CD4-positive, alpha-beta T cell treated with Interleukin-17A for 1 hour (primary cell): ENCODE results near the gene TIFAB.

Experiments used
- DNase-seq: peaks from one replicate; pipeline ENCODE4 v3.0.0-alpha.2; 2020

TIFAB gene

GRCh38 chr5:135422419-135422818 is 29.7 kb downstream of the TIFAB start:
- DNase-seq, result no peak

GRCh38 chr5:135417083-135417482 is 35.1 kb downstream of the TIFAB start:
- DNase-seq, result no peak

GRCh38 chr5:135405082-135405481 is 47.1 kb downstream of the TIFAB start:
- no peak for DNase-seq

GRCh38 chr5:135402031-135402430 is 50.1 kb downstream of the TIFAB start:
- no peak for DNase-seq

GRCh38 chr5:135400866-135401265 is 51.3 kb downstream of the TIFAB start:
- DNase-seq, result no peak

- no peak for DNase-seq
These were observed 52.2 kb downstream of the TIFAB start for GRCh38 chr5:135399794-135400542.

- DNase-seq, result peak; percentile 82
These were observed 53.0 kb downstream of the TIFAB start, which contains the start of gene MACROH2A1 for GRCh38 chr5:135398855-135399793. TSS of gene MACROH2A1 (minus strand) at chr5:135399231. CDS start at chr5:135389093, 10,138 bp downstream.

- peak; percentile 54 for DNase-seq
These were observed 53.8 kb downstream of the TIFAB start for GRCh38 chr5:135398160-135398854.
